Body of pancreas (tissue), 4 donors: Measurements from ENCODE around the gene TSPYL4.

ENCODE experiments used
- POLR2A ChIP-seq, 3 donors: fragments of 450-650 bp; IDR thresholded peaks; one replicate each; pipeline ENCODE4 v1.6.1; 2016; ENCODE audit warnings: antibody characterized with exemption in 3 of 3, mild to moderate bottlenecking in 2 of 3
- TF ChIP-seq, protein P1 (sequence below), 7 experiments: fragments of 450-650 bp in 4 of 7; fragments of 200-600 bp in 3 of 7; sonication (generic) in 3 of 7; IDR thresholded peaks; one replicate each; pipeline ENCODE4 v1.5.1; 2016 to 2019; ENCODE audit warnings: antibody characterized with exemption in 7 of 7

GRCh38 chr6:116292553-116292952 lies 38.7 kb upstream of the TSPYL4 start:
- TF ChIP-seq, protein P1, sequence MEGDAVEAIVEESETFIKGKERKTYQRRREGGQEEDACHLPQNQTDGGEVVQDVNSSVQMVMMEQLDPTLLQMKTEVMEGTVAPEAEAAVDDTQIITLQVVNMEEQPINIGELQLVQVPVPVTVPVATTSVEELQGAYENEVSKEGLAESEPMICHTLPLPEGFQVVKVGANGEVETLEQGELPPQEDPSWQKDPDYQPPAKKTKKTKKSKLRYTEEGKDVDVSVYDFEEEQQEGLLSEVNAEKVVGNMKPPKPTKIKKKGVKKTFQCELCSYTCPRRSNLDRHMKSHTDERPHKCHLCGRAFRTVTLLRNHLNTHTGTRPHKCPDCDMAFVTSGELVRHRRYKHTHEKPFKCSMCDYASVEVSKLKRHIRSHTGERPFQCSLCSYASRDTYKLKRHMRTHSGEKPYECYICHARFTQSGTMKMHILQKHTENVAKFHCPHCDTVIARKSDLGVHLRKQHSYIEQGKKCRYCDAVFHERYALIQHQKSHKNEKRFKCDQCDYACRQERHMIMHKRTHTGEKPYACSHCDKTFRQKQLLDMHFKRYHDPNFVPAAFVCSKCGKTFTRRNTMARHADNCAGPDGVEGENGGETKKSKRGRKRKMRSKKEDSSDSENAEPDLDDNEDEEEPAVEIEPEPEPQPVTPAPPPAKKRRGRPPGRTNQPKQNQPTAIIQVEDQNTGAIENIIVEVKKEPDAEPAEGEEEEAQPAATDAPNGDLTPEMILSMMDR (IDR thresholded peaks at IDR 0.05), result no peak
- no peak for TF ChIP-seq POLR2A (IDR thresholded peaks at IDR 0.05)
